Left kidney (tissue), 2 donors: Measurements from ENCODE around the gene MYL5. TPM values are rescaled to one million over a fixed set of nuclear protein-coding genes. Genes with fewer than 3 reads are reported as not detected.
A peak's percentile ranks its signal among the peaks of the same experiment; 100 is the strongest.
"Not testable (repeated sequence)": the region's sequence is repeated elsewhere in the genome, so short reads cannot be mapped to it uniquely, and the experiment has no call there.

Experiments used
- DNase-seq: peaks from one replicate; pipeline ENCODE4 v3.0.0-alpha.2; 2013
- polyA plus RNA-seq: library from polyadenylated mRNA; unstranded; fragments of 120-200 nt; gene quantifications from one replicate; pipeline ENCODE4 v1.2.1, GENCODE V29; 2013; ENCODE audit not compliant: insufficient read length

MYL5 gene
- polyA plus RNA-seq, 1 donor: 19.0 TPM

DNA sequence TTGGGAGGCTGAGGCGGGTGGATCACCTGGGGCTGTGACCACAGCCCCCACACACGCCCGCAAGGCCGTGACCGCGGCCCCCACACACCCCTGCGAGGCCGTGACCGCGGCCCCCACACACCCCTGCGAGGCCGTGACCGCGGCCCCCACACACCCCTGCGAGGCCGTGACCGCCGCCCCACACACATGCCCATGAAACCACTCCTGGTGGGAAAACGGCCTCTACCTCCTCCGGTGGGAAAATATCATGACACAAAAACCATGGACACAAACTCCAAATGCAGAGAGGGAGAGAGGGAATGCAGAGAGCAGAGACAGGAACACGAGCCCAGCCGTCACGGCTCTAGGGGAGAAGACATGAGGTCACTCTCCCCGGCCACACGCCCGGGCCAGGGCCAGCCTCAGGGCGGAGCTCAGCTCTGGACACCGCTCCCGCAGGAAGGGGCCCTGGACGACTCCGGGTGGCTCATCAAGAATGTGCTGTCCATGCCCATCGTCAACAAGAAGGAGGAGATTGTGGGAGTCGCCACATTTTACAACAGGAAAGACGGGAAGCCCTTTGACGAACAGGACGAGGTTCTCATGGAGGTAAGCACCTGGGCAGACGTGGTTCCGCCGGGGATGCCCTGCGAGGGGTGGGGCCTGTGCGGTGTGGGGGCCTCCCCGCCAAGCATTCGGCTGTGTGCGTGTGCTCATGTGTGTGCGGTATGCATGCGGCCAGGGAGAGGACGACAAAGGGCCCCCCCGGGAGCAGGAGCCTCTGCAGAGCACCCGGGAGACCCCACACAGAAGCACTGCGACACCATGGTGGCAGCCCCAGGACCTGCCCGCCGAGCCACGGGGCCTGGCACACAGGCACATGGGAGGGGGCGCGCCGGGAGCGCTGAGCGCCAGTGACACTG lies 17.7 kb upstream of the MYL5 start:
- no peak for DNase-seq

DNA sequence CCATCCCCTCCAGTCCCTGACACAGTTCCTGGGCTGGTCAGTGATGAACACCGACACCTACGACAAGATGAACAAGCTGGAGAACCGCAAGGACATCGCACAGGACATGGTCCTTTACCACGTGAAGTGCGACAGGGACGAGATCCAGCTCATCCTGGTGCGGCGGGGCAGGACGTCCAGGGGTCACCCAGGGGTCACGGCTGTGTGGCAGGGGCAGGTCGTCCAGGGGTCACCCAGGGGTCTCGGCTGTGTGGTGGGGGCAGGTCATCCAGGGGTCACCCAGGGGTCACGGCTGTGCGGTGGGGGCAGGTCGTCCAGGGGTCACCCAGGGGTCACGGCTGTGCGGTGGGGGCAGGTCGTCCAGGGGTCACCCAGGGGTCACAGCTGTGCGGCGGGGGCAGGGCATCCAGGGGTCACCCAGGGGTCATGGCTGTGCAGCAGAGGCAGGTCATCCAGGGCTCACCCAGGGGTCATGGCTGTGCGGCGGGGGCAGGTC lies 17.0 kb upstream of the MYL5 start:
- no peak for DNase-seq

DNA sequence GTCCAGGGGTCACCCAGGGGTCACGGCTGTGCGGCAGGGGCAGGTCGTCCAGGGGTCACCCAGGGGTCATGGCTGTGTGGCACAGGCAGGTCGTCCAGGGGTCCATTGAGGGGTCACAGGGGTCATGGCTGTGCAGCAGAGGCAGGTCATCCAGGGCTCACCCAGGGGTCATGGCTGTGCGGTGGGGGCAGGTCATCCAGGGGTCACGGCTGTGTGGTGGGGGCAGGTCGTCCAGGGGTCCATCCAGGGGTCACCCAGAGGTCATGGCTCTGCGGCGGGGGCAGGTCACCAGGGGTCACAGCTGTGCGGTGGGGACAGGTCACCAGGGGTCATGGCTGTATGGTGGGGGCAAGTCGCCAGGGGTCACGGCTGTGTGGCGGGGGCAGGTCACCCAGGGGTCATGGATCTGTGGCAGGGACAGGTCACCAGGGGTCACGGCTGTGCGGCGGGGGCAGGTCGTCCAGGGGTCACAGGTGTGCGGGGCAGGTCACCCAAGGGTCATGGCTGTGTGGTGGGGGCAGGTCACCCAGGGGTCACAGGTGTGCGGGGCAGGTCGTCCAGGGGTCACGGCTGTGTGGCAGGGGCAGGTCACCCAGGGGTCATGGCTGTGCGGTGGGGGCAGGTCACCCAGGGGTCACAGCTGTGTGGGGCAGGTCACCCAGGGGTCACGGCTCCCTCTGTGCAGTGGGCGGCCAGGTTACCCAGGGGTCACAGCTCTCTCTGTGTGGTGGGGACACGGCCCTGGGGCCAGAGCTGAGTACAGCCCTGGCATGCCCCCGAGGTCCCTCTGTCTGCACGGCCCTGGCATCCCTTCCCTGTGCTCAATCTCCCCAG lies 16.3 kb upstream of the MYL5 start:
- DNase-seq: no peak

DNA sequence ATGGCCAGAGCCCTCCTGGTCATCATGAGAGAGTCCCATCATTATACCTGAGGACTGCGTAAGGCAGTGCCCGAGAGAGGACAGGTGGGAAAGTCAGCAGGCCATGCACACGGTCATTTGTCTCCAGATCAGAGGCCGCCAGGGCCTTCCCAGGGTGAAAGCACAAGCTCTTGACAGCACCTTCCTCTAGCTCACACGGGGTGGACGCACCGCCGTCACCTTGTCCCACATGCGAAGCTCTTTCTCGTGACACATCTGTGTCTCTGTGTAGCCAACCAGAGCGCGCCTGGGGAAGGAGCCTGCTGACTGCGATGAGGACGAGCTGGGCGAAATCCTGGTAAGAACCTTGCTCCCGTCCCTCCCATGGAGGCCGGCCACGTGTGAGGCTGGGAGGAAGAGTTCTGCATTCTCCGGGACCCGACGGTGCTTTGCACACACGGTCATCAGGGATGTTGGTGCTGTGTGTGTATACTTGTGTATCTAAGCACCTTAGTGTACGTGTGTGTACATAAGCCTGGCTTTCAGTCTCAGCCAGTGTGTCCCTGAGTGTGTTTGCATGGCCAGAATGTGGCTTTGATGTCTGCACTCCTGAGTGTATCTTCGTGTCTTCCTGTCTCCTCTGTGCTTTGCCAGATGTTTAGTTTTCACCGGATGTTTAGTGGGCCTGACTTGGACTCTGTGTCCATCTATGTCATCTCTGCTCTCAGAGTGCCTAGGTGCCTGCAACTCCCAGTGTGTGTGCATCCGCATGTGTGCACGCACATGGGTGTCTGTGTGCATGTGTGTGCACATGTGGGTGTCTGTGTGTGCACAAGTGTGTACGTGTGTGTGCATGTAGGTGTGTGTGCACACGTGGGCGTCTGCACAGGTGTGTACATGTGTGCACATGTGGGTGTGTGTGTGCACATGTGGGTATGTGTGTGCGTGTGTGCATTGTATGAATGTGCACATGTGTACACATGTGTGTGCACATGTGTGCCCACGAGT lies 15.4 kb upstream of the MYL5 start:
- no peak for DNase-seq

DNA sequence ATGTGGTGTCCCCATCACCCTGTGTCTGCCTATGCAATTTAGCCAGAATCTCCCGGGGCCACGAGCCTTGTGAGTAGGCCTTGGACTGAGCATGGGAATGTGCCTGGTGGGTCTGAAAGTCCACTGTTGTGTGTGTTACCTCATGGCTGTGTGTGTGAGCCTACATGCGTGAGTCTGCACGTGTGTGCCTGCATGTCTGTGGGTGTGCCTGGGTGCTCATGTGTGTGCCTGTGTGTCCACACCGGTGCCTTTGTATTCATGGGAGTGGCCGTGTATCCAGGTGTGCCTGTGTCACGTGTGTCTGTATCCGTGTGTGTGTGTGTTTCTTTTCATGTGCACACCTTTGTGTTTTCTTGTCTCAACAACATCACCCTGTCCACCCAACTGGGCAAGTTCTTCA lies 14.5 kb upstream of the MYL5 start:
- DNase-seq: no peak

DNA sequence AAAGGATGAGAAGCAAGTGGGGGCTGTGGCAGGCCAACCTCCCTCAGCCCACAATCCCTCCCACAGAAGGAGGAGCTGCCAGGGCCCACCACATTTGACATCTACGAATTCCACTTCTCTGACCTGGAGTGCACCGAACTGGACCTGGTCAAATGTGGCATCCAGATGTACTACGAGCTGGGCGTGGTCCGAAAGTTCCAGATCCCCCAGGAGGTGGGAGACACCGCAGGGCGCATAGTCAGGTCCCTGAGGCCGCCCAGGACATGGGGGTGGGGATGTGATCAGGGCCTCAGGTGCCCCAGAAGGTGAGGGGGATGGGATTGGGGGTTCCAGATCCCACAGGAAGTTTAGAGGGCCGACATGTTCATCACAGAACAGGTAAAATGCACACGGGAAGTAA lies 13.9 kb upstream of the MYL5 start:
- DNase-seq: no peak

DNA sequence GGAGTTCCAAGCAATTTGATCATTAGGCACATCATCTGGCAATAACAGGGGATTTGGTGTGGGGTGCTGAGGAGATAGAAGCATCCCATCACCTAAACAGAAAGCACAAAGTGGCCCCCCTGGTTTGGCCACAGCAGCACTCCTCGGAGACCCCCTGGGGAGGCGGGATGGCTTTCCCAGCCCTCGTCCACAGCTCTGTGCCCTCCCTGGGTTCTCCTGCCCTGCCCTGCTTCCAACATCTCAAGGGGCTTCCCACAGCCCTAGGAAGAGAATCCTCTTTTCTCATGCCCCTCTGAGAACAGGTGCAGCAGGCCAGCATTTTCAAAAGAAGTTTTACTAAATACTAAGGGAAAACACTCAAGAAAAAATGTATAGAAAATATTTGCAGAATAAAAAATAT lies 13.1 kb upstream of the MYL5 start:
- DNase-seq: no peak

DNA sequence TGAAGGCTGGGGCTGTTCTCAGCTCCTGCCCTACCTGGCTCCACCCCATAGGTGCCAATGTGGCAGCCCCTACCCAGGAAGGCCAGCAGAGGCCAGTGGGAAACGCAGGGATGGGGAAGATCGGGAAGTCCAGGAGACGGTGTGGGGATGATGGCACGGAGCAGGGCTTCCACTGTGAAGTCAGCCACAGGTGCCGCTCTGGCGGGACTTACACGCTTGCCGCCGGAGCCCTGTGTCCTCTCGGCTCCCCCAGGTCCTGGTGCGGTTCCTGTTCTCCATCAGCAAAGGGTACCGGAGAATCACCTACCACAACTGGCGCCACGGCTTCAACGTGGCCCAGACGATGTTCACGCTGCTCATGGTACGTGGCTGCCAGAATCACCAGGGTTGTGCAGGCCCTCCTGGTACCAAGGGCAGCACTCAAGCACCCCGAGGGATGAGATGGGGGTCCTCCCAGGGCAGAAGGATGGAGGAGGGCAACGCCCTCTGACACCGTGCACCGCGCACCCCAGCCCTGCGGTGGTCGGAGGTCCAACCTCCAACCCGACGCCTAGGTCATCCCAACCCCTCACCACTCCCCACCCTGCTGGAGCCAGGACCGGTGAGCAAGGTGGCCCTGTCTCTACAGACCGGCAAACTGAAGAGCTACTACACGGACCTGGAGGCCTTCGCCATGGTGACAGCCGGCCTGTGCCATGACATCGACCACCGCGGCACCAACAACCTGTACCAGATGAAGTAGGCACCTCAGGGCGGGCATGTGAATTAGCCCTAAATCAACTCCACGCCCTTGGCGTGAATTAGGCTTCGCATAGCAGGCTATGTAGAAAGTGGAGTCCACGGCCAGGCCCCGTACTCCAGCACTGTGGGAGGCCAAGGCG lies 12.2 kb upstream of the MYL5 start:
- no peak for DNase-seq

DNA sequence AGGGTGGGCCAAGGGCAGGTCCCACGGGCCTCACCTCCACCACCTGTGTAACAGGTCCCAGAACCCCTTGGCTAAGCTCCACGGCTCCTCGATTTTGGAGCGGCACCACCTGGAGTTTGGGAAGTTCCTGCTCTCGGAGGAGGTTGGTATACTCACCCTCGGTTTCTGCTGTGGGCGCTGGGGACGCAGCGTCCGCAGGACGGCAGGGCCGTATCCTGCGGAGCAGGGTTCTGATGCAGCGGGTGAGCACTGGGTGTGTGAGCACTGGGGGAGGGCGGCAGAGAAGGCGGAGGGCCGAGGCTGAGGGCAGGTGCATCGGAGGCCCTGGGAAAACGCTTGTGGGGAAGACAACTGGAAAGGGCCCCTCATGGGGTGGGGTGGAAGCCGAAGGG lies 11.3 kb upstream of the MYL5 start:
- no peak for DNase-seq

DNA sequence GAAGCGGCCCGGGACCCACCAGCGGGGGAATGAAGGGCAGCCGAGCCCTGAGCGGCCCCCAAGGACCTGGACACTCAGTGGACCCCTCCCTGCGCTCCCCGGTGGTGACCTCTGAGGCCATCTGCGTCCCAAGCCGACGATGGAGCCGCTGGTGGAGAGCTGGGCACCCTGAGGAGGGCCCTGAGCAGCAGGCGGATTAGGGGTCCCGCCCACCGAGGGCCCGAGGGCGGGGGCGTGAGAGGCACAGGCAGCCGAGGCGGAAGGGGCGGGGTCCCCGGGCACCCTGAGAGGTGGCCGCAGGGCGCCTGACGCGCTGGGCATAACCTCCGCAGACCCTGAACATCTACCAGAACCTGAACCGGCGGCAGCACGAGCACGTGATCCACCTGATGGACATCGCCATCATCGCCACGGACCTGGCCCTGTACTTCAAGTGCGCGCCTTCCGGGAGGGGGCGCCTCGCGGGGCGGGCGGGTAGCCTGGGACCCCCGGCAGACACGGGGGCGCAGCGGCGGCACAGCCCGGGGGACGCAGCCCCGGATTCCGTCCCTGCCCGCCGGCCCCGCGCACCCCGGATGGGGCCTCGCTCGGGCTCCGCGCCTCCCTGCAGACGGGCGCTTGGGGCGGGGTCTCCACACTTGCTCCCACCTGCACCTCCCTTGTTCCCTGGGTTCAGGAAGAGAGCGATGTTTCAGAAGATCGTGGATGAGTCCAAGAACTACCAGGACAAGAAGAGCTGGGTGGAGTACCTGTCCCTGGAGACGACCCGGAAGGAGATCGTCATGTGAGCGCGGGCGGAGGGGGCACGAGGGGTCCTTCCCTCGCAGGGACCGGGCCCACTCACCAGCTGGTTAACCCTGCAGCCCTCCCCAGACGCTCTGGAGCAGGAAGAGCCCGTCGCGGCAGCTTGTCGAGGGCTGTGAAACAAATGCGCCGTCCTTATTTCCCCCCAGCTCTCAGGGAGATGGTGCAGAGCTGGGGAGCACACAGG lies 10.6 kb upstream of the MYL5 start:
- peak; percentile 67 for DNase-seq

DNA sequence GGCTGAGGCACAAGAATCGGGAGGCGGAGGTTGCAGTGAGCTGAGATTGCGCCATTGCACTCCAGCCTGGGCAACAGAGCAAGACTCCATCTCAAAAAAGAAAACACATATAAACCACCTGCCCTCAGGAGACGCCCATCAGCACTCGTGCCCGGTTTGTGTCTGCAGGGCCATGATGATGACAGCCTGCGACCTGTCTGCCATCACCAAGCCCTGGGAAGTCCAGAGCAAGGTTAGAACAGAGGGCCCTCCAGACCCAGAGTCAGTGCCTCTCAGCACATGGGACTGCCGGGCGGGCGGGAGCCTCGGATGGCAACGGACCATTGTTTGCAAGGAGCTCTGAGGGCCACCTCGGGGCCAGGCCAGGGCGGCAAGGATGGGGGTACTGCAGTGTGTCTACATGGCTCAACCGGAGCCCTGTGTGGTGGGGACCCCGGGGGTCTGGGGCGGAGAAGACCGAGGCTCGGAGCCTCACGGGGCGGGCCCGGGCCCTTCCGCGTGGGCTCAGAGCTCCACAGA lies 9.6 kb upstream of the MYL5 start:
- DNase-seq: no peak

DNA sequence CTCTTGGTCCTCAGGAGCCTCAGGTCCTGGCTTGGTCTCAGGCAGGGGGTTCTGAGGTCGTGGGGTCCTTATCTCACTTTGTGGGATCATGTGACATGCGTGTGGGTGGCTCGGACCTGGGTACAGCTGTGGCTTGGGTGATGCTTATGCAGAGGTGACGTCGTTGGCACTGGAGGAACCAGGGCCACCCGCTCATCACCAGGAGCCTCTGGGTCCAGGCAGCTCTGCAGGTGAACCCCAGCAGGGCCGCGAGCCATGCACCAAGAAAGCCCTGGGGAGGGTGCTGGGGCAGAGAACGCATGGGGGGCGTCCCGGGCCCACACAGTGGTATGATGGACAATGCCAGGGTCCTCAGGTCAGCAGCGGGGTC lies 9.0 kb upstream of the MYL5 start:
- DNase-seq: no peak

DNA sequence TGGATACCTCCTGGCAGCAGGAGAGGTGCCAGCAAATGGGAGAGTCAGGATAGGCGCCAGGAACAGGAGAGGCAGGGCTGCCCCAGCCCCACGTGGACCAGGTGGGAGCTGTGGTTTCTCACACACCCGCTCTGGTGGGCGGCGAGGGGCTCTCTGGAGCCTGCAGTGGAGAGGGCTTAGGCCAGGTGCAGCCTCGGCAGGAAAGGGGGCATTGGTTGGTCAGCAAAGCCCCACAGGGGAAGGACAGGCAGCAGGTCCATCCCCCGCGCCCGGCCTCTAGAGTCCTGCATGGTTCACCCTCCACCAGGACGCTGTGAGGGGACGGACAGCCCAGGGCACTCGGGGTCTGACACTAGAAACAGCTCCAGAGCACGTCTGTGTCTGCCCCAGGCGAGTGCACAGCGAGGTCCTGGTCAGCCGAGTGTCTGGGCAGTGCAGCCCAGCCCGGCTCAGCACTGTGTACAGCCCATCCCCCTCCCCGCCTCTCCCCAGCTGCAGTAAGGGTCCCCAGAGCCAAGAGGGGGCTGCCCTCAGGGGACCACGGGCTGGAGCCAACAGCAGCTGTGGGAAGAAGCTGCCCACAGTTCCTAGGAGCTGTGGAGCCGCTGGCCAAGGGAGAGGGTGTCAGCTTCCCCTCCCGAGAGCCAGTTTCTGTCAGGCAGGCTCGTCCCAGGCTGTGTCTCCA lies 8.4 kb upstream of the MYL5 start:
- no peak for DNase-seq

DNA sequence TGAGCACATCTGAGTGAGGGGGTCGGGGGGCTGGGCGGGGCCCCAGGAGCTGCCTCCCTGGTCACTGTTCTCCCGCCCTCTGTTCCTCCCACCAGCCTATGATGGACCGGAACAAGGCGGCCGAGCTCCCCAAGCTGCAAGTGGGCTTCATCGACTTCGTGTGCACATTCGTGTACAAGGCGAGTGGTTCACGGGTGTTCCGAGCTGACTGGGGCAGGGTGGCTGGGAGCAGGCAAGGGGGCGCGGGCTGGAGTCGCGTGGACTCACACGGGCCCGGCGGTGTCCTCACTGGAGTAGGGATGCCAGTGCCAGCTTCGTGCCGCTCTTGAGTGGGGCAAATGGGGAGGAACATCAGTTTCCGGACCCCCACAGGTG lies 7.9 kb upstream of the MYL5 start:
- DNase-seq: no peak

DNA sequence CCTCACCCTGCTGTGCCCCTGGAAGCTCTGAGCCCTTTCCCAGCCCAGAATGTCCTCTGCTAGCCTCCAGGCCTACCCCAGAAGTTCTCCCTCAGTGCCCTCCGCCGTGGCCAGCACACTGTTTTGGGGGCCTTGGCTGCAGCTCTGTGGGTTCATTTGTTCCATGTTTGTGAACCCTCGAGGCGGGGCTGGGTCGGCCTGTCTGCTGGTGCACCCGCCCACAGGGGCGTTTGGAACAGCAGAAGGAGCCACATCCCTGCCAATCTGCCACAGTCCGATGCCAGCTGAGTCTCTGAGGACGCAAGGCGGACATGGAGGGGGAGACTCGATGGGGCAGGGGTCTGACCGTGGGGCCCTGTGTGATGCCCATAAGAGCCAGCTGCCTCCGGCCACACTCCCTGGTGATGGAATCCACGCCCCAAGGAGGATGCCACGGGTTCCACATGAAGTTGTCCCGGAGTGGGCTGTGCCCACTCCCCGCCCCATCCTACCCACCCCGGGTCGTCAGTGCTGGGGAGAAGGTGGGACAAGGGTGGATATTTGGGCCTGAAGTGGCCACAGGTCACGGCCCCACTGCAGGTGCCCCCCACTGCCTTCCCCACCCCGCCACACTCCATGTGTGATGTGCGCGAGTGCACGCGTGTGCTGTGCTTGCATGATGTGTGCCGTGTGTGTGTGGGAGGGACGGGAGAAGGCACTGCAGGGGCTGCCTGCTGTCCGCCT lies 7.4 kb upstream of the MYL5 start:
- DNase-seq: no peak

DNA sequence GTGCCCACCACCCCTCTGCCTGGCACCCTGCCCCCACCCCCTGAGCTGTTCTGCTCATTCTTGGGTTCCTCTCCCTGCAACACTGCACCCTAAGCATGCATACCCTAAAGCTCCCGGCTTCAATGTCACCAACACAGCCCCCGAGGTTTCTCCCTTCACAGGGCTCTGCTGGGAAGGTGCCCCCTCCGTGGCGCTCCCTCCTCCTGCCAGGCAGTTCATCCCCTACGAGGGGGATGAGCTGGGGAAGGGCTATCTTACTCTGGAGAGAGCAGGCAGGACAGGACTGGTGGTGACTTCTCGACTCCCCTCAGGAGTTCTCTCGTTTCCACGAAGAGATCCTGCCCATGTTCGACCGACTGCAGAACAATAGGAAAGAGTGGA lies 6.8 kb upstream of the MYL5 start:
- no peak for DNase-seq

DNA sequence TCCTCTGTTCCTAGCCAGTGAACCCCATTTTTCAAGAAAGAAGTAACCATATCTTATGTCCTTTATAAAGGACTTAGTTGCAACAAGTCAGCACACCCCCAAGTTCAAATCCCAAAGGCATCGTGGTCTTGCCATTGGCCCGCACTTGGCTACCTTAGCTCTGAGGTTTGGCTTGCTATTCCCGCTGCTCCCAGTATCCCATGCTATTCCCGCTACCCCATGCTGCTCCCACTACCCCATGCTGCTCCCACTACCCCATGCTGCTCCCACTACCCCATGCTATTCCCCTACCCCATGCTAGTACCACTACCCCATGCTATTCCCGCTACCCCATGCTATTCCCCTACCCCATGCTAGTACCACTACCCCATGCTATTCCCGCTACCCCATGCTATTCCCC lies 6.1 kb upstream of the MYL5 start:
- DNase-seq: not testable (repeated sequence)
